ENCODE data around the gene IST1. TPM values are rescaled to one million over a fixed set of nuclear protein-coding genes. Genes with fewer than 3 reads are reported as not detected.

Gene IST1
- total and polyA plus RNA-seq, 2 donors (not counting 1 experiment from before 2014, with no cell fraction given), result 139 to 221 TPM

DNA sequence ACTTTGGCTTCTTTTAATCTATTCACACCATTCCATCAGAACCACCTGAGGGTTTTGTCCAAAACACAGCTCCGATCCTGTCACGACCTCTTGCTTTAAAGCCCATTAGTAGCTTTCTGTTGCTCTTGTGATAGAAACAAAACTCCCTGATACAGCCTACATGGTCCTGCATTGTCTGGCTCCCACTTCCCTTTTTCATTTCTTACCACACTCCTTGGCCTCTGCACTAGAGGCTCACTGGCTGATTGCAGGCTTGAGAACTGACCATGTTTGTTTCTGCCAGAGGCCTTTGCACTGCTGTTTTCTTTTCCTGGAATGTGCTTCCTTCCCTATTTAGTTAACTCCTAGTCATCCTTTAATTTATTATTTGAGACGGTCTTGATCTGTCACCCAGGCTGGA lies 23.7 kb downstream of the IST1 start:
- DNase-seq (ENCODE audit: low read depth in 2 of 2), result no peak
- H3K4me2 ChIP-seq (ENCODE audit: extremely low read depth, insufficient read depth, low read length), result no peak overlapping the region
- TF ChIP-seq, protein P1, sequence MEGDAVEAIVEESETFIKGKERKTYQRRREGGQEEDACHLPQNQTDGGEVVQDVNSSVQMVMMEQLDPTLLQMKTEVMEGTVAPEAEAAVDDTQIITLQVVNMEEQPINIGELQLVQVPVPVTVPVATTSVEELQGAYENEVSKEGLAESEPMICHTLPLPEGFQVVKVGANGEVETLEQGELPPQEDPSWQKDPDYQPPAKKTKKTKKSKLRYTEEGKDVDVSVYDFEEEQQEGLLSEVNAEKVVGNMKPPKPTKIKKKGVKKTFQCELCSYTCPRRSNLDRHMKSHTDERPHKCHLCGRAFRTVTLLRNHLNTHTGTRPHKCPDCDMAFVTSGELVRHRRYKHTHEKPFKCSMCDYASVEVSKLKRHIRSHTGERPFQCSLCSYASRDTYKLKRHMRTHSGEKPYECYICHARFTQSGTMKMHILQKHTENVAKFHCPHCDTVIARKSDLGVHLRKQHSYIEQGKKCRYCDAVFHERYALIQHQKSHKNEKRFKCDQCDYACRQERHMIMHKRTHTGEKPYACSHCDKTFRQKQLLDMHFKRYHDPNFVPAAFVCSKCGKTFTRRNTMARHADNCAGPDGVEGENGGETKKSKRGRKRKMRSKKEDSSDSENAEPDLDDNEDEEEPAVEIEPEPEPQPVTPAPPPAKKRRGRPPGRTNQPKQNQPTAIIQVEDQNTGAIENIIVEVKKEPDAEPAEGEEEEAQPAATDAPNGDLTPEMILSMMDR (conservative IDR thresholded peaks at IDR 0.05 in 1 of 2, IDR thresholded peaks at IDR 0.05 in 1 of 2; ENCODE audit: low read depth in 1 of 2, low read length in 2 of 2), result no peak
- TF ChIP-seq EZH2 (IDR thresholded peaks at IDR 0.05; ENCODE audit: low read length, missing control alignments), result no peak
- no peak overlapping the region for H3K9ac ChIP-seq (ENCODE audit: insufficient read depth, low read length)
- H3K27me3 ChIP-seq (ENCODE audit: control insufficient read depth, insufficient read depth, low read length), result no peaks in the 10 kb centered on the region
- peaks cover 61% of the 10 kb centered on the region for H3K79me2 ChIP-seq (ENCODE audit: control insufficient read depth, insufficient read depth, low read length)
- no peaks in the 10 kb centered on the region for H3K9me3 ChIP-seq (ENCODE audit: control insufficient read depth, insufficient read depth, low read depth, low read length)
- no peak overlapping the region for H3K4me3 ChIP-seq (replicated peaks in 1 of 4; ENCODE audit: control extremely low read depth in 1 of 4, insufficient read depth in 1 of 4, low read depth in 3 of 4, low read length in 4 of 4)
- H2AFZ ChIP-seq (ENCODE audit: low read length), result no peak overlapping the region
- H3K27ac ChIP-seq (ENCODE audit: insufficient read depth, low read length), result no peak overlapping the region
- H3K4me1 ChIP-seq (ENCODE audit: control insufficient read depth, extremely low read depth, insufficient read depth, low read length), result peaks cover 3% of the 10 kb centered on the region
- peaks cover 23% of the 10 kb centered on the region for H3K36me3 ChIP-seq (ENCODE audit: control insufficient read depth, insufficient read depth, low read length)
- no peaks in the 10 kb centered on the region for H4K20me1 ChIP-seq (ENCODE audit: control insufficient read depth, extremely low read depth, insufficient read depth, low read length)

DNA sequence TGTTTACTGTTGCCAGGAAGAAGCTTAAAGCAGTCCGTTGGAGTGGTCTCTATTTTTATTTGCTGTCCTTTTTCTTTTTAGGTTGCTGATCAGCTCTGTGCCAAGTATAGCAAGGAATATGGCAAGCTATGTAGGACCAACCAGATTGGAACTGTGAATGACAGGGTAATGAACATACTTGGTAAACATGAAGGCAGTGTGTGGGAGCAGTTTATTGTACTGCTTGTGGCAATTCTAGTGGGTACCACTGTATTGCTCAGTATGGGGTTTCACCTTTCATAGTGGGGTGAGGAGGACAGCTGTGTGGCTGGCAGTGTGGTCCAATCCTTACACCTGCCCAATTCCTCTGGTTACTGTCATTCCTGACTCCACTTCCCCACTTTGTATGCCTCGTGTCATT lies 25.3 kb downstream of the IST1 start:
- Histone ChIP-seq H3K4me3 (replicated peaks in 1 of 4; ENCODE audit: control extremely low read depth in 1 of 4, insufficient read depth in 1 of 4, low read depth in 3 of 4, low read length in 4 of 4) (no peak overlapping the region), H3K27ac (ENCODE audit: insufficient read depth, low read length) (no peak overlapping the region), H4K20me1 (ENCODE audit: control insufficient read depth, extremely low read depth, insufficient read depth, low read length) (no peaks in the 10 kb centered on the region), H3K36me3 (ENCODE audit: control insufficient read depth, insufficient read depth, low read length) (peaks cover 27% of the 10 kb centered on the region), H3K27me3 (ENCODE audit: control insufficient read depth, insufficient read depth, low read length) (no peaks in the 10 kb centered on the region), H3K9me3 (ENCODE audit: control insufficient read depth, insufficient read depth, low read depth, low read length) (no peaks in the 10 kb centered on the region), H3K9ac (ENCODE audit: insufficient read depth, low read length) (no peak overlapping the region), H3K4me1 (ENCODE audit: control insufficient read depth, extremely low read depth, insufficient read depth, low read length) (peaks cover 3% of the 10 kb centered on the region), H3K4me2 (ENCODE audit: extremely low read depth, insufficient read depth, low read length) (no peak overlapping the region), H3K79me2 (ENCODE audit: control insufficient read depth, insufficient read depth, low read length) (peaks cover 46% of the 10 kb centered on the region), H2AFZ (ENCODE audit: low read length) (no peak overlapping the region)
- no peak for DNase-seq (ENCODE audit: low read depth in 2 of 2)
- TF ChIP-seq, protein P1 (conservative IDR thresholded peaks at IDR 0.05 in 1 of 2, IDR thresholded peaks at IDR 0.05 in 1 of 2; ENCODE audit: low read depth in 1 of 2, low read length in 2 of 2), result no peak
- no peak for TF ChIP-seq EZH2 (IDR thresholded peaks at IDR 0.05; ENCODE audit: low read length, missing control alignments)

DNA sequence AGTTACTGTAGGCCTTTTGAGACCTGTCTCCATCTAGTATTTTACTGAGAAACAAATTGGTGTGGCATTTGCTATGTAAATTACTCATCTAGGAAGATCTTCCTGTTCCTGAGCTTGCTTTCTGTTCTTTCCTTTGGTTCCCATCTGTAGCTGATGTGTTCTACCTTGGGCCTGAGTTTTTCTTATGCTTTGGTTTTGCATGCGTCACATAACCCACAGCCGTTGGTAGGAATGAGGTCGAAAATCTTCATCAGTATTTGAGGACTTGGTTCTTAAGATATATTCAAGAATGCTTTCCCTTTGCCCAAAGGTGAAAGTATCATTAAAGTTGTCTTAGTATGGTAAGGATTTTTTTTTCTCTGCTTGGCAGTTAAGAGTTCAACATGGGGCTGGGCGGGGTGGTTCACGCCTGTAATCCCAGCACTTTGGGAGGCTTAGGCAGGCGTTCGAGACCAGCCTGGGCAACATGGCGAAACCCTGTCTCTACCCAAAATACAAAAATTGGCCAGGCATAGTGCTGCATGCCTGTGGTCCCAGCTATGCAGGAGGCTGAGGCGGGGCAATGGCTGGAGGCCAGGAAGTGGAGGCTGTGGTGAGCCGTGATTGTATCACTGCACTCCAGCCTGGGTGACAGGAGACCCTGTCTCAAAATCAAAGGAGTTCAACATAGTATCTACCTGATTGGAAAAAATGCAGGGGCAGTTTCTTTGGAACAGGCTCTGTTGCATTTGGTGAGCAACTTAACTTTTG lies 28.8 kb downstream of the IST1 start:
- Histone ChIP-seq H3K4me3 (replicated peaks in 1 of 4; ENCODE audit: control extremely low read depth in 1 of 4, insufficient read depth in 1 of 4, low read depth in 3 of 4, low read length in 4 of 4) (no peak overlapping the region), H3K27me3 (ENCODE audit: control insufficient read depth, insufficient read depth, low read length) (no peaks in the 10 kb centered on the region), H3K27ac (ENCODE audit: insufficient read depth, low read length) (no peak overlapping the region), H3K79me2 (ENCODE audit: control insufficient read depth, insufficient read depth, low read length) (peaks cover 27% of the 10 kb centered on the region), H3K36me3 (ENCODE audit: control insufficient read depth, insufficient read depth, low read length) (peaks cover 27% of the 10 kb centered on the region), H3K9me3 (ENCODE audit: control insufficient read depth, insufficient read depth, low read depth, low read length) (no peaks in the 10 kb centered on the region), H2AFZ (ENCODE audit: low read length) (no peak overlapping the region), H3K4me2 (ENCODE audit: extremely low read depth, insufficient read depth, low read length) (no peak overlapping the region), H4K20me1 (ENCODE audit: control insufficient read depth, extremely low read depth, insufficient read depth, low read length) (no peaks in the 10 kb centered on the region), H3K4me1 (ENCODE audit: control insufficient read depth, extremely low read depth, insufficient read depth, low read length) (peaks cover 20% of the 10 kb centered on the region), H3K9ac (ENCODE audit: insufficient read depth, low read length) (no peak overlapping the region)
- DNase-seq (ENCODE audit: low read depth in 2 of 2), result peak; percentile 32 to 75
- no peak for TF ChIP-seq EZH2 (IDR thresholded peaks at IDR 0.05; ENCODE audit: low read length, missing control alignments)
- TF ChIP-seq, protein P1 (conservative IDR thresholded peaks at IDR 0.05 in 1 of 2, IDR thresholded peaks at IDR 0.05 in 1 of 2; ENCODE audit: low read depth in 1 of 2, low read length in 2 of 2), result no peak

Data from fibroblast of lung (primary cell).